ENCODE data around the gene SCRN1.

DNA sequence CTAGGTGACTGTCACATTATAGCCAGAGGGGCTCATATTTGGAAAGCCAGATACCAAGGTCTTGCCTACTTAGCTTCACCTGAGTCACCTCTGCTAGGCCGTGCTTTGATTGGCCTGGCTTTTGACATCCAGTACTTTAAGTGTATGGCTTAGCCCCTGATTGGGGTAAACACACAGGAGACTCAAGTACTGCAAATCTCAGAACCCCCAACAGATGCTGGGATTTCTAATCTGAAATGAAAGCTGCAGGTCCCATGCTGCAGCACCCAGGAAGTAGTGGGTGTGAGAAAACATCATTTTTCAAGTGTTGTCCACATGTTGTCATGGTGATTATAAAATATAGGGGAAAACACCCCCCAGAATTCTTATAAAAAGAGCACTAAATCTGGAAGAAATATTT lies 107.1 kb downstream of the SCRN1 start:
- TF ChIP-seq POLR2A (IDR thresholded peaks at IDR 0.05; ENCODE audit: low read depth, low read length): no peak
- TF ChIP-seq SPI1 (IDR thresholded peaks at IDR 0.05; ENCODE audit: low read depth, low read length): no peak
- TF ChIP-seq POLR2AphosphoS5 (IDR thresholded peaks at IDR 0.05; ENCODE audit: low read depth, low read length): no peak
- no peak for TF ChIP-seq PAX5 (IDR thresholded peaks at IDR 0.05; ENCODE audit: insufficient read depth, low read length, severe bottlenecking)

Data from GM12891 (cell line).